HEK293 (cell line): ENCODE data around the gene CDCP1.
A peak's percentile ranks its signal among the peaks of the same experiment; 100 is the strongest.

ENCODE experiments used
- CTCF ChIA-PET: fragments of 350-600 bp; formaldehyde crosslinking; extraction: SDS; loops from one replicate; lab custom pipeline; 2021; ENCODE audit warnings: antibody characterized with exemption; lab: Yijun Ruan, JAX
- POLR2A ChIA-PET: fragments of 300-600 bp; formaldehyde crosslinking; extraction: SDS; loops from one replicate; lab custom pipeline; 2020; ENCODE audit warnings: antibody characterized with exemption, inconsistent platforms; lab: Yijun Ruan, JAX
- H3K27ac ChIP-seq: fragments of 200-500 bp; sonication (Bioruptor generic); 2 replicates; pipeline ENCODE4 v1.5.1; 2014; ENCODE audit warnings: low read depth, low read length, control low read depth, inconsistent platforms; ENCODE audit errors: extremely low read depth
- H3K36me3 ChIP-seq, 2 experiments: fragments of 200-500 bp in 1 of 2; sonication (Bioruptor generic) in 1 of 2; 1 replicate in 1 of 2; 2 replicates in 1 of 2; pipeline ENCODE4 v1.5.1; 2014 to 2017; ENCODE audit warnings: inconsistent platforms in 2 of 2, low read length in 2 of 2; ENCODE audit not compliant: control insufficient read depth in 2 of 2, insufficient read depth in 1 of 2
- H3K4me1 ChIP-seq: fragments of 200-500 bp; sonication (Bioruptor generic); 2 replicates; pipeline ENCODE4 v1.5.1; 2014; ENCODE audit warnings: mild to moderate bottlenecking, low read length, inconsistent platforms; ENCODE audit not compliant: control insufficient read depth, insufficient read depth
- H3K4me3 ChIP-seq: 2 replicates; pipeline ENCODE4 v1.5.1; 2011; ENCODE audit warnings: low read depth, mild to moderate bottlenecking, control low read depth, low read length, moderate library complexity
- H3K9me3 ChIP-seq: fragments of 200-500 bp; sonication (Bioruptor generic); 2 replicates; pipeline ENCODE4 v1.5.1; 2014; ENCODE audit warnings: low read depth, low read length, inconsistent platforms; ENCODE audit not compliant: control insufficient read depth, insufficient read depth
- MZF1 ChIP-seq: fragments of 450-650 bp; formaldehyde crosslinking; IDR thresholded peaks from 2 replicates; pipeline ENCODE4 v1.5.1; 2017; ENCODE audit warnings: missing biosample characterization, missing genetic modification characterization, borderline replicate concordance
- PRDM1 ChIP-seq: fragments of 450-650 bp; formaldehyde crosslinking; IDR thresholded peaks from 2 replicates; pipeline ENCODE4; 2016; ENCODE audit warnings: missing biosample characterization, missing genetic modification characterization
- YY2 ChIP-seq: fragments of 450-650 bp; formaldehyde crosslinking; IDR thresholded peaks from 2 replicates; pipeline ENCODE4 v1.5.1; 2016; ENCODE audit warnings: missing biosample characterization, missing genetic modification characterization
- ZNF16 ChIP-seq: fragments of 450-650 bp; formaldehyde crosslinking; IDR thresholded peaks from 2 replicates; pipeline ENCODE4 v1.5.1; 2016; ENCODE audit warnings: low read depth, missing biosample characterization, missing genetic modification characterization
- ZNF341 ChIP-seq: fragments of 450-650 bp; formaldehyde crosslinking; IDR thresholded peaks from 2 replicates; pipeline ENCODE4; 2016; ENCODE audit warnings: low read depth, missing biosample characterization, missing genetic modification characterization
- ZNF404 ChIP-seq: fragments of 450-650 bp; formaldehyde crosslinking; IDR thresholded peaks from 2 replicates; pipeline ENCODE4 v1.5.1; 2017; ENCODE audit warnings: missing biosample characterization, missing genetic modification characterization
- ZNF501 ChIP-seq: fragments of 450-650 bp; formaldehyde crosslinking; IDR thresholded peaks from 2 replicates; pipeline ENCODE4 v1.5.1; 2016; ENCODE audit warnings: missing biosample characterization, missing genetic modification characterization
- ZNF514 ChIP-seq: fragments of 450-650 bp; formaldehyde crosslinking; IDR thresholded peaks from 2 replicates; pipeline ENCODE4 v1.5.1; 2016; ENCODE audit warnings: missing biosample characterization, missing genetic modification characterization
- ZNF549 ChIP-seq: fragments of 450-650 bp; IDR thresholded peaks from 2 replicates; pipeline ENCODE4 v1.5.1; 2018; ENCODE audit warnings: missing biosample characterization, missing genetic modification characterization, mild to moderate bottlenecking, inconsistent platforms, moderate library complexity
- TF ChIP-seq, protein P1 (sequence below): fragments of 450-650 bp; formaldehyde crosslinking; IDR thresholded peaks from 2 replicates; pipeline ENCODE4 v1.5.1; 2016; ENCODE audit warnings: missing biosample characterization, missing genetic modification characterization
- TF ChIP-seq, protein P2 (sequence below): fragments of 450-650 bp; formaldehyde crosslinking; IDR thresholded peaks from 2 replicates; pipeline ENCODE4 v1.5.1; 2016; ENCODE audit warnings: missing biosample characterization, missing genetic modification characterization
- TF ChIP-seq, protein P3 (sequence below): fragments of 450-650 bp; formaldehyde crosslinking; IDR thresholded peaks from 2 replicates; pipeline ENCODE4 v1.5.1; 2016; ENCODE audit warnings: missing biosample characterization, missing genetic modification characterization
- TF ChIP-seq, protein P4 (sequence below): fragments of 450-650 bp; formaldehyde crosslinking; optimal IDR thresholded peaks from 2 replicates; pipeline ENCODE3; 2016; ENCODE audit warnings: missing biosample characterization, mild to moderate bottlenecking, missing genetic modification characterization
- TF ChIP-seq, protein P5 (sequence below): fragments of 450-650 bp; formaldehyde crosslinking; IDR thresholded peaks from 2 replicates; pipeline ENCODE4 v1.5.1; 2016; ENCODE audit warnings: missing biosample characterization, missing genetic modification characterization

The CDCP1 gene

DNA sequence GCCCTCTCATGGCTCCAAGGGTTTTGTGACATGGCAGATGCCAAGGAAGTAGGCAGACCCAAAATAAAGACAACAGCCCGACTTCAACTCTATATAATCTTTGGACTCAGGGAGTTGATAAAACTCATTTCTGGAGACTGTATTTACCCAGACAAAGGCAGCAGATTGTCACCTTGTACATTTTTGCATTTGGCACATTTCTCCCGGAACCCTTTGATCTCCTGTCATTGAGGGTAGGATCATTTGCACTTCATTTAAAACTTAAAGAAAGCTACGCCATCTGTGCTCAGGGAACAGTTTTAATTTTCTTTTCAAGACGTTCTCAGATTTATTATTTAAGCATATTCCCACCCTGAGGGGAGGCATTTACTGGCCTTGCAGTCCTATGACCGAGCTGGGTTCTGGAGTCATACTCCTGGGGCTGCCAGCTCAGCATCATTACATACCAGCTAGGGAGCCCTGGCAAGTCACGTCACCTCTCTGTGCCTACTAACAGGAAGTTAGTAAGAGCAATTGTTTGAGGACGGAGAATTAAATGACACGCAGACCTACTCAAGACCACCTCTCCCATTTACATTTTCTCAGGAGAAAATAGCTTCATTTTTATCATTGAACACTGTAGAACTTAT is 5.9 kb downstream of the CDCP1 start:
- H3K9me3 ChIP-seq, result no peaks in the 10 kb centered on the region
- no peak overlapping the region for H3K4me3 ChIP-seq
- ChIA-PET POLR2A (no interaction called here), CTCF (no interaction called here)
- TF ChIP-seq ZNF549 (tag by site-specific recombination) (no peak), MZF1 (tag by site-specific recombination) (no peak), PRDM1 (no peak), ZNF514 (tag by site-specific recombination) (no peak), ZNF16 (tag by site-specific recombination) (no peak), YY2 (no peak)
- TF ChIP-seq, protein P1, sequence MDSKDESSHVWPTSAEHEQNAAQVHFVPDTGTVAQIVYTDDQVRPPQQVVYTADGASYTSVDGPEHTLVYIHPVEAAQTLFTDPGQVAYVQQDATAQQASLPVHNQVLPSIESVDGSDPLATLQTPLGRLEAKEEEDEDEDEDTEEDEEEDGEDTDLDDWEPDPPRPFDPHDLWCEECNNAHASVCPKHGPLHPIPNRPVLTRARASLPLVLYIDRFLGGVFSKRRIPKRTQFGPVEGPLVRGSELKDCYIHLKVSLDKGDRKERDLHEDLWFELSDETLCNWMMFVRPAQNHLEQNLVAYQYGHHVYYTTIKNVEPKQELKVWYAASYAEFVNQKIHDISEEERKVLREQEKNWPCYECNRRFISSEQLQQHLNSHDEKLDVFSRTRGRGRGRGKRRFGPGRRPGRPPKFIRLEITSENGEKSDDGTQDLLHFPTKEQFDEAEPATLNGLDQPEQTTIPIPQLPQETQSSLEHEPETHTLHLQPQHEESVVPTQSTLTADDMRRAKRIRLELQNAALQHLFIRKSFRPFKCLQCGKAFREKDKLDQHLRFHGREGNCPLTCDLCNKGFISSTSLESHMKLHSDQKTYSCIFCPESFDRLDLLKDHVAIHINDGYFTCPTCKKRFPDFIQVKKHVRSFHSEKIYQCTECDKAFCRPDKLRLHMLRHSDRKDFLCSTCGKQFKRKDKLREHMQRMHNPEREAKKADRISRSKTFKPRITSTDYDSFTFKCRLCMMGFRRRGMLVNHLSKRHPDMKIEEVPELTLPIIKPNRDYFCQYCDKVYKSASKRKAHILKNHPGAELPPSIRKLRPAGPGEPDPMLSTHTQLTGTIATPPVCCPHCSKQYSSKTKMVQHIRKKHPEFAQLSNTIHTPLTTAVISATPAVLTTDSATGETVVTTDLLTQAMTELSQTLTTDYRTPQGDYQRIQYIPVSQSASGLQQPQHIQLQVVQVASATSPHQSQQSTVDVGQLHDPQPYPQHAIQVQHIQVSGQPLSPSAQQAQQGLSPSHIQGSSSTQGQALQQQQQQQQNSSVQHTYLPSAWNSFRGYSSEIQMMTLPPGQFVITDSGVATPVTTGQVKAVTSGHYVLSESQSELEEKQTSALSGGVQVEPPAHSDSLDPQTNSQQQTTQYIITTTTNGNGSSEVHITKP (tag by site-specific recombination), result no peak
- TF ChIP-seq, protein P2, sequence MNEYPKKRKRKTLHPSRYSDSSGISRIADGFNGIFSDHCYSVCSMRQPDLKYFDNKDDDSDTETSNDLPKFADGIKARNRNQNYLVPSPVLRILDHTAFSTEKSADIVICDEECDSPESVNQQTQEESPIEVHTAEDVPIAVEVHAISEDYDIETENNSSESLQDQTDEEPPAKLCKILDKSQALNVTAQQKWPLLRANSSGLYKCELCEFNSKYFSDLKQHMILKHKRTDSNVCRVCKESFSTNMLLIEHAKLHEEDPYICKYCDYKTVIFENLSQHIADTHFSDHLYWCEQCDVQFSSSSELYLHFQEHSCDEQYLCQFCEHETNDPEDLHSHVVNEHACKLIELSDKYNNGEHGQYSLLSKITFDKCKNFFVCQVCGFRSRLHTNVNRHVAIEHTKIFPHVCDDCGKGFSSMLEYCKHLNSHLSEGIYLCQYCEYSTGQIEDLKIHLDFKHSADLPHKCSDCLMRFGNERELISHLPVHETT (tag by site-specific recombination), result no peak
- TF ChIP-seq, protein P3, sequence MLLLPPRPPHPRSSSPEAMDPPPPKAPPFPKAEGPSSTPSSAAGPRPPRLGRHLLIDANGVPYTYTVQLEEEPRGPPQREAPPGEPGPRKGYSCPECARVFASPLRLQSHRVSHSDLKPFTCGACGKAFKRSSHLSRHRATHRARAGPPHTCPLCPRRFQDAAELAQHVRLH (tag by site-specific recombination), result no peak
- H3K36me3 ChIP-seq, result no peaks in the 10 kb centered on the region
- no peaks in the 10 kb centered on the region for H3K4me1 ChIP-seq
- H3K27ac ChIP-seq, result no peak overlapping the region

DNA sequence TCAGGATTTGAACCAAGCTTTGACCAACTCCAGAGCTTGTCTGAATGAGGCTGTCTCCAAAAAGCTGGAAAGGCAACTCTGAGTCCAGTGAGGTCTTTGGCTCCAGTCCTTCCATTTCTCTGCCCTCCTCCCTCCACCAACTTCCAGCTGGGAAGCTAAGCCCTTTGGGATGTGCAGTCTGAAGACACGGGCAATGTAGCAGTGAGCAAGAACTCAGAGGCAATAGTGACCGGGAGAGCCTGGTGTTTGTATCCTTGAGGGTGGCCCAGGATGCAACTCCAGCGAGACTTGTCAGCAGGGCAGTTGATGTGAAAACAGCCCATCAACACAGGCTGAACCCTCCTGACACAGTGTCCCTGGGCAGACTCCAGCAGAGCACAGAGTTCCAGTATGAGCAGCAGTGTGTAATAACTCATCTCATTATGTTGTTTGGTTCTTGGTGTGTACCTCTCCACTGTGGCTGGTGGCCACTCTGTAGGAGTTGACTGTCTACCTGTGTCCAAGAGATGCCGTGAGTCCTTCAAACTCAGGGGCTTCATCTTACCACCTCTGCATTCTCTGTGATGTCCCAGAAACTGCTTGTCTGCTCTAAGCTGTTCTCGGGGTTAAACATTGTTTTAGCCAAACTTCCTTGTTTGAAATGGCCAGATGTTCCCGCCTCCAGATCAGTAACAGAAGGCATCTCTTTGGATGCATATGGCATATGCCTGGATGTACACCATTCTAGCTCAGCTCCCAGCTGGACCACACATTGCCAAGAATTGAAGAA is 6.6 kb downstream of the CDCP1 start:
- ChIA-PET CTCF (interaction anchor here (0.6 kb wide), 1 partner anchor 84 kb away, joined by 5 read pairs; no protein-coding TSS in a partner anchor), POLR2A (no interaction called here)
- Histone ChIP-seq H3K36me3 (no peaks in the 10 kb centered on the region), H3K4me1 (no peaks in the 10 kb centered on the region), H3K4me3 (no peak overlapping the region), H3K27ac (no peak overlapping the region), H3K9me3 (no peaks in the 10 kb centered on the region)
- TF ChIP-seq ZNF404 (tag by site-specific recombination) (no peak), ZNF341 (tag by site-specific recombination) (0 out of 2 replicates have a peak, but pooled peaks have one; percentile 9), ZNF501 (tag by site-specific recombination) (no peak)
- TF ChIP-seq, protein P4, sequence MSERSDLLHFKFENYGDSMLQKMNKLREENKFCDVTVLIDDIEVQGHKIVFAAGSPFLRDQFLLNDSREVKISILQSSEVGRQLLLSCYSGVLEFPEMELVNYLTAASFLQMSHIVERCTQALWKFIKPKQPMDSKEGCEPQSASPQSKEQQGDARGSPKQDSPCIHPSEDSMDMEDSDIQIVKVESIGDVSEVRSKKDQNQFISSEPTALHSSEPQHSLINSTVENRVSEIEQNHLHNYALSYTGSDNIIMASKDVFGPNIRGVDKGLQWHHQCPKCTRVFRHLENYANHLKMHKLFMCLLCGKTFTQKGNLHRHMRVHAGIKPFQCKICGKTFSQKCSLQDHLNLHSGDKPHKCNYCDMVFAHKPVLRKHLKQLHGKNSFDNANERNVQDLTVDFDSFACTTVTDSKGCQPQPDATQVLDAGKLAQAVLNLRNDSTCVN (tag by site-specific recombination), result no peak
- TF ChIP-seq, protein P5, sequence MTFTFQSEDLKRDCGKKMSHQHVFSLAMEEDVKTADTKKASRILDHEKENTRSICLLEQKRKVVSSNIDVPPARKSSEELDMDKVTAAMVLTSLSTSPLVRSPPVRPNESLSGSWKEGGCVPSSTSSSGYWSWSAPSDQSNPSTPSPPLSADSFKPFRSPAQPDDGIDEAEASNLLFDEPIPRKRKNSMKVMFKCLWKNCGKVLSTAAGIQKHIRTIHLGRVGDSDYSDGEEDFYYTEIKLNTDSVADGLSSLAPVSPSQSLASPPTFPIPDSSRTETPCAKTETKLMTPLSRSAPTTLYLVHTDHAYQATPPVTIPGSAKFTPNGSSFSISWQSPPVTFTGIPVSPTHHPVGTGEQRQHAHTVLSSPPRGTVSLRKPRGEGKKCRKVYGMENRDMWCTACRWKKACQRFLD, result no peak
